HepG2 (cell line): Measurements from ENCODE around the gene TMEM39B.

Experiments
- EZH2 ChIP-seq: conservative IDR thresholded peaks from 2 replicates; pipeline ENCODE4 v1.6.1; 2012; ENCODE audit warnings: mild to moderate bottlenecking, low read depth, low read length, moderate library complexity
- MAFK ChIP-seq, 2 experiments: IDR thresholded peaks in 1 of 2; conservative IDR thresholded peaks in 1 of 2; 2 replicates each; pipeline ENCODE4 v1.6.1; 2011; ENCODE audit warnings: improper control_type of control experiment in 2 of 2, low read length in 2 of 2
- POLR2A ChIP-seq, 2 experiments: IDR thresholded peaks; 2 replicates each; pipeline ENCODE4 v1.6.1; 2011; ENCODE audit warnings: low read depth in 2 of 2, low read length in 2 of 2, mild to moderate bottlenecking in 1 of 2, moderate library complexity in 1 of 2; ENCODE audit not compliant: insufficient read depth in 1 of 2
- ZBTB4 ChIP-seq: sonication (generic); formaldehyde crosslinking; IDR thresholded peaks from 2 replicates; pipeline ENCODE4 v1.4.0; 2020; ENCODE audit warnings: missing genetic modification reagents, mild to moderate bottlenecking, borderline replicate concordance

GRCh38 chr1:32115496-32115895, 42.8 kb downstream of the TMEM39B start:
- TF ChIP-seq POLR2A (IDR thresholded peaks at IDR 0.05; ENCODE audit: insufficient read depth in 1 of 2, low read depth in 2 of 2, low read length in 2 of 2) (no peak), EZH2 (no peak), MAFK (conservative IDR thresholded peaks at IDR 0.05 in 1 of 2, IDR thresholded peaks at IDR 0.05 in 1 of 2; ENCODE audit: low read length in 2 of 2) (no peak), ZBTB4 (CRISPR knock-in tag) (no peak)
